ENCODE results near the gene SPTBN5.

DNA sequence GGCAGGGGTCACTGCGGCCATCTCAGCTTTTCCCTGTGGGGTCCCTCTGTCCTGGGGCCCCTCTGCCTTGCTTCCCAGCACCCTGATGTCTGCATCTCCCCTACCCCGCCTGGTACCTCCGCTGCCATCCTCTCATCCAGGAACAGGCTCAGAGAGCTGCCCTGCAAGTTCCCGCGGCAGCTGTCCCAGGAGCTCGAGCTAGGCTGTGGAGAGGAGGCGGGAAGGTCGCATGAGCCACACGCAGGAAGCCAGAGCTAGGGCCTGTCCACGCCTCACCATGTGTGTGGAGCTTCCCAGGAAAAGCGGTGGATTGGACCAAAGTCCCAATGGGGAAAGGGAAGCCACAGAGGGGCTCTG lies 42.7 kb downstream of the SPTBN5 start:
- TF ChIP-seq, protein P1, sequence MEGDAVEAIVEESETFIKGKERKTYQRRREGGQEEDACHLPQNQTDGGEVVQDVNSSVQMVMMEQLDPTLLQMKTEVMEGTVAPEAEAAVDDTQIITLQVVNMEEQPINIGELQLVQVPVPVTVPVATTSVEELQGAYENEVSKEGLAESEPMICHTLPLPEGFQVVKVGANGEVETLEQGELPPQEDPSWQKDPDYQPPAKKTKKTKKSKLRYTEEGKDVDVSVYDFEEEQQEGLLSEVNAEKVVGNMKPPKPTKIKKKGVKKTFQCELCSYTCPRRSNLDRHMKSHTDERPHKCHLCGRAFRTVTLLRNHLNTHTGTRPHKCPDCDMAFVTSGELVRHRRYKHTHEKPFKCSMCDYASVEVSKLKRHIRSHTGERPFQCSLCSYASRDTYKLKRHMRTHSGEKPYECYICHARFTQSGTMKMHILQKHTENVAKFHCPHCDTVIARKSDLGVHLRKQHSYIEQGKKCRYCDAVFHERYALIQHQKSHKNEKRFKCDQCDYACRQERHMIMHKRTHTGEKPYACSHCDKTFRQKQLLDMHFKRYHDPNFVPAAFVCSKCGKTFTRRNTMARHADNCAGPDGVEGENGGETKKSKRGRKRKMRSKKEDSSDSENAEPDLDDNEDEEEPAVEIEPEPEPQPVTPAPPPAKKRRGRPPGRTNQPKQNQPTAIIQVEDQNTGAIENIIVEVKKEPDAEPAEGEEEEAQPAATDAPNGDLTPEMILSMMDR (IDR thresholded peaks at IDR 0.05) = no peak
- no peak for TF ChIP-seq POLR2A (IDR thresholded peaks at IDR 0.05)
